GM12878 (cell line): ENCODE results near the gene EVC. TPM values are rescaled to one million over a fixed set of nuclear protein-coding genes. Genes with fewer than 3 reads are reported as not detected.

Experiments used
- ATAC-seq: fragments of 200-7000 bp; cut with Tn5 transposase; 3 replicates; pipeline ENCODE4 v1.9.1; 2020; ENCODE audit warnings: mild to moderate bottlenecking, moderate library complexity
- BruUV-seq: library from RNA; stranded (reverse); fragments of 400-500 nt; replicated peaks from 2 replicates; lab custom pipeline; 2021; lab: Mats Ljungman, UMichigan
- CTCF ChIA-PET: fragments of 300-600 bp; sonication (Branson Sonifier 250); formaldehyde crosslinking; extraction: SDS; loops from one replicate; lab custom pipeline; 2021; ENCODE audit warnings: inconsistent platforms; lab: Yijun Ruan, JAX
- POLR2A ChIA-PET: fragments of 350-600 bp; formaldehyde crosslinking; extraction: SDS; loops from one replicate; lab custom pipeline; 2021; ENCODE audit warnings: inconsistent platforms; lab: Charles Lee
- RAD21 ChIA-PET: fragments of 300-600 bp; sonication (Branson Sonifier 250); formaldehyde crosslinking; loops from one replicate; lab custom pipeline; 2023; ENCODE audit warnings: antibody characterized with exemption; ENCODE audit not compliant: unreplicated experiment; lab: Charles Lee
- SMC1A ChIA-PET: fragments of 300-600 bp; sonication (Branson Sonifier 250); formaldehyde crosslinking; loops from one replicate; lab custom pipeline; 2023; ENCODE audit not compliant: unreplicated experiment, uncharacterized antibody; lab: Charles Lee
- DNase-seq: peaks from one replicate; pipeline ENCODE4 v3.0.0-alpha.2; 2011; ENCODE audit warnings: low read depth, low spot score
- FAIRE-seq: peaks from 3 replicates; lab custom pipeline; 2011; peaks lifted over from hg19 to GRCh38; lab: Jason Lieb, UNC
- H2AFZ ChIP-seq: 2 replicates; pipeline ENCODE4 v1.6.0; 2011; ENCODE audit warnings: low read depth, low read length, control low read depth; ENCODE audit not compliant: control insufficient read depth
- H3K27ac ChIP-seq: 2 replicates; pipeline ENCODE4 v1.5.1; 2011; ENCODE audit warnings: control low read depth; ENCODE audit not compliant: control insufficient read depth, insufficient read depth
- H3K27me3 ChIP-seq, 2 experiments: replicated peaks in 1 of 2; 2 replicates each; pipeline versions ENCODE4 v1.6.0 to v1.6.1; 2011; ENCODE audit warnings: low read length in 1 of 2; ENCODE audit not compliant: control insufficient read depth in 2 of 2, insufficient read depth in 2 of 2
- H3K36me3 ChIP-seq, 2 experiments: 2 replicates each; pipeline ENCODE4 v1.5.1; 2011; ENCODE audit warnings: low read length in 1 of 2; ENCODE audit not compliant: control insufficient read depth in 2 of 2, insufficient read depth in 2 of 2
- H3K4me1 ChIP-seq: 2 replicates; pipeline ENCODE4 v1.6.1; 2011; ENCODE audit warnings: mild to moderate bottlenecking, low read length, moderate library complexity, mixed read lengths; ENCODE audit not compliant: control insufficient read depth, insufficient read depth
- H3K4me2 ChIP-seq: 2 replicates; pipeline ENCODE4 v1.6.0; 2011; ENCODE audit warnings: control low read depth; ENCODE audit not compliant: control insufficient read depth, insufficient read depth
- H3K4me3 ChIP-seq: fragments of 200-600 bp; sonication (generic); 2 replicates; pipeline ENCODE4 v1.5.1; 2016
- H3K79me2 ChIP-seq: 2 replicates; pipeline ENCODE4 v1.6.0; 2011; ENCODE audit warnings: low read length; ENCODE audit not compliant: control insufficient read depth, insufficient read depth
- H3K9ac ChIP-seq: 2 replicates; pipeline ENCODE4 v1.8.0; 2011; ENCODE audit warnings: low read length, control low read depth, mixed read lengths; ENCODE audit not compliant: control insufficient read depth, insufficient read depth
- H3K9me3 ChIP-seq: replicated peaks from 3 replicates; pipeline ENCODE4 v1.5.1; 2011; ENCODE audit warnings: mild to moderate bottlenecking, low read length; ENCODE audit not compliant: control insufficient read depth, insufficient read depth
- H4K20me1 ChIP-seq: 2 replicates; pipeline ENCODE4 v1.6.0; 2011; ENCODE audit not compliant: control insufficient read depth, insufficient read depth
- BACH1 ChIP-seq: fragments of 450-650 bp; IDR thresholded peaks from 2 replicates; pipeline ENCODE4 v1.6.1; 2017; ENCODE audit warnings: mild to moderate bottlenecking, borderline replicate concordance
- CBX5 ChIP-seq: sonication (generic); IDR thresholded peaks from 2 replicates; pipeline ENCODE4 v1.6.1; 2016; ENCODE audit warnings: low read depth, moderate library complexity, mild to moderate bottlenecking, inconsistent platforms
- CREB1 ChIP-seq: IDR thresholded peaks from 2 replicates; pipeline ENCODE4 v1.6.1; 2012; ENCODE audit warnings: low read depth, mild to moderate bottlenecking, inconsistent platforms
- ELK1 ChIP-seq: IDR thresholded peaks from 2 replicates; pipeline ENCODE4 v1.6.1; 2012; ENCODE audit warnings: low read depth, low read length, improper control_type of control experiment
- EZH2 ChIP-seq: IDR thresholded peaks from 2 replicates; pipeline ENCODE4 v1.6.1; 2012; ENCODE audit warnings: low read depth, mild to moderate bottlenecking, control low read depth, inconsistent platforms, low read length, borderline replicate concordance; ENCODE audit not compliant: control insufficient read depth
- HSF1 ChIP-seq: fragments of 150-350 bp; IDR thresholded peaks from 2 replicates; pipeline ENCODE4 v1.6.1; 2014; ENCODE audit warnings: mild to moderate bottlenecking, low read depth, low read length
- JUND ChIP-seq: IDR thresholded peaks from 2 replicates; pipeline ENCODE4 v1.6.1; 2012; ENCODE audit warnings: low read depth, mild to moderate bottlenecking, low read length, improper control_type of control experiment, moderate library complexity
- NFYB ChIP-seq: IDR thresholded peaks from 2 replicates; pipeline ENCODE4 v1.6.1; 2011; ENCODE audit warnings: low read depth, mild to moderate bottlenecking, low read length, improper control_type of control experiment, moderate library complexity; ENCODE audit not compliant: insufficient read depth
- RB1 ChIP-seq: fragments of 450-650 bp; formaldehyde crosslinking; IDR thresholded peaks from 2 replicates; pipeline ENCODE4 v1.6.1; 2017; ENCODE audit warnings: mild to moderate bottlenecking, borderline replicate concordance
- STAT3 ChIP-seq: IDR thresholded peaks from 2 replicates; pipeline ENCODE4 v1.6.1; 2011; ENCODE audit warnings: low read depth, low read length, improper control_type of control experiment
- USF1 ChIP-seq: IDR thresholded peaks from 2 replicates; pipeline ENCODE4 v1.6.1; 2011; ENCODE audit warnings: borderline replicate concordance, low read depth, mild to moderate bottlenecking, moderate library complexity, mixed read lengths, low read length; ENCODE audit not compliant: insufficient read depth; ENCODE audit errors: extremely low read length
- ZBTB11 ChIP-seq: fragments of 450-650 bp; formaldehyde crosslinking; IDR thresholded peaks from 2 replicates; pipeline ENCODE4 v1.5.0; 2022; ENCODE audit warnings: mild to moderate bottlenecking, missing genetic modification characterization
- ZNF622 ChIP-seq: fragments of 450-650 bp; IDR thresholded peaks from 2 replicates; pipeline ENCODE4 v1.6.1; 2017; ENCODE audit warnings: mild to moderate bottlenecking, inconsistent platforms
- WGBS: methylation state at CpG from one replicate; pipeline ENCODE4 v1.1.6; 2016; ENCODE audit warnings: low lambda C conversion rate; ENCODE audit not compliant: insufficient replicate concordance, insufficient coverage; ENCODE audit errors: missing lambda C conversion rate; 5-methylcytosine and 5-hydroxymethylcytosine counted together
- in situ Hi-C: fragments of 300-500 bp; cut with MboI; formaldehyde crosslinking; loops from 9 replicates; pipeline ENCODE4 v1.14.3; 2018; ENCODE audit warnings: mixed read lengths
- intact Hi-C: fragments of 100-400 bp; cut with micrococcal nuclease; formaldehyde crosslinking; loops from one replicate; pipeline ENCODE4 v1.14.2; 2022; ENCODE audit not compliant: unreplicated experiment
- polyA plus RNA-seq, 11 experiments: library from polyadenylated mRNA; depleted of rRNA in 4 of 11; unstranded in 6 of 11; stranded (reverse) in 5 of 11; fragments of >200 nt; fragmentation: Nextera tagmentation in 4 of 11; fragmentation: Illumina TruSeq in 1 of 11; extraction: Ambion mirVana in 4 of 11; extraction: Trizol in 1 of 11; gene quantifications; 1 replicate in 1 of 11; 2 replicates in 10 of 11; pipeline versions ENCODE4 v1.2.1 to v1.2.3, GENCODE V29; 2011 to 2016; ENCODE audit warnings: inconsistent platforms in 2 of 11, missing spikeins in 2 of 11, low read depth in 1 of 11
- total RNA-seq, 4 experiments: library from RNA; depleted of rRNA in 3 of 4; stranded (reverse); fragments of >200 nt in 3 of 4; fragmentation: Illumina TruSeq in 1 of 4; extraction: Trizol in 1 of 4; gene quantifications; 2 replicates each; pipeline versions ENCODE4 v1.2.1 to v1.2.3, GENCODE V29; 2013 to 2021

Gene EVC
- total and polyA plus RNA-seq, 10 of the 15 experiments (the other 5 are each of a cell fraction or from before 2014, with no cell fraction given): 0.87 to 55.9 (median 15.6) TPM

- H3K9ac ChIP-seq: no peak overlapping the region
- H3K27me3 ChIP-seq: no peaks in the 10 kb centered on the region
- no peak overlapping the region for H3K4me2 ChIP-seq
- DNase-seq (no peak), ATAC-seq (no peak), FAIRE-seq (no peak)
- H3K9me3 ChIP-seq: no peaks in the 10 kb centered on the region; the same call in 2 of the 3 replicates
- H2AFZ ChIP-seq: no peak overlapping the region
- peaks cover 0 to 2% of the 10 kb centered on the region in 2 experiments; a peak in 2 of 4 replicates for H3K36me3 ChIP-seq
- RAD21 ChIA-PET: no interaction called here
- H4K20me1 ChIP-seq: no peaks in the 10 kb centered on the region
- no peak overlapping the region for H3K4me3 ChIP-seq
- BruUV-seq: no TSS peak
- SMC1A ChIA-PET: no interaction called here
- POLR2A ChIA-PET: no interaction called here
- H3K27ac ChIP-seq: no peak overlapping the region
- intact Hi-C loops: no loop called here
- H3K4me1 ChIP-seq: no peaks in the 10 kb centered on the region
- 33% methylated on average over 14 of the region's 14 CpGs for WGBS
- CTCF ChIA-PET: no interaction called here
- no peaks in the 10 kb centered on the region for H3K79me2 ChIP-seq
- in situ Hi-C loops: no loop called here
- no peak for TF ChIP-seq CBX5
- no peak for TF ChIP-seq ZBTB11
- no peak for TF ChIP-seq USF1
- no peak for TF ChIP-seq HSF1
- no peak for TF ChIP-seq ELK1
- TF ChIP-seq RB1: no peak
- no peak for TF ChIP-seq CREB1
- no peak for TF ChIP-seq ZNF622
- TF ChIP-seq EZH2: no peak
- TF ChIP-seq STAT3: no peak
- no peak for TF ChIP-seq BACH1
- no peak for TF ChIP-seq NFYB
- no peak for TF ChIP-seq JUND
Observed at GRCh38 chr4:5751666-5752375, 40.8 kb downstream of the EVC start.
